Bronchial epithelial cell (primary cell): ENCODE results near the gene HSPA1L. TPM values are rescaled to one million over a fixed set of nuclear protein-coding genes. Genes with fewer than 3 reads are reported as not detected.
"Not testable (repeated sequence)": the region's sequence is repeated elsewhere in the genome, so short reads cannot be mapped to it uniquely, and the experiment has no call there.

ENCODE experiments used
- DNase-seq: peaks from one replicate; pipeline ENCODE4 v3.0.0-alpha.2; 2010; ENCODE audit warnings: low read depth
- FAIRE-seq: peaks from 2 replicates; lab custom pipeline; 2011; peaks lifted over from hg19 to GRCh38; lab: Jason Lieb, UNC
- H3K27me3 ChIP-seq: 2 replicates; pipeline ENCODE4 v1.5.1; 2011; ENCODE audit warnings: low read length; ENCODE audit not compliant: control insufficient read depth, insufficient read depth
- H3K36me3 ChIP-seq: 2 replicates; pipeline ENCODE4 v1.5.1; 2011; ENCODE audit warnings: low read length; ENCODE audit not compliant: control insufficient read depth, insufficient read depth
- H3K4me3 ChIP-seq: 2 replicates; pipeline ENCODE4 v1.5.1; 2011; ENCODE audit warnings: mild to moderate bottlenecking, low read depth, low read length, control low read depth
- CTCF ChIP-seq: IDR thresholded peaks from 2 replicates; pipeline ENCODE4 v1.5.1; 2011; ENCODE audit warnings: mild to moderate bottlenecking, moderate library complexity, low read length, control low read depth, inconsistent platforms; ENCODE audit not compliant: insufficient read depth, severe bottlenecking
- total RNA-seq: library from RNA; depleted of rRNA; stranded (reverse); fragments of >200 nt; gene quantifications from 2 replicates; pipeline ENCODE4 v1.2.1, GENCODE V29; 2014

Gene HSPA1L
- total RNA-seq, 1 donor from 2014 or later = 0.53 TPM

- DNase-seq = peak; percentile 78
- TF ChIP-seq CTCF = no peak
- no peak for FAIRE-seq
- H3K27me3 ChIP-seq = no peaks in the 10 kb centered on the region
- H3K4me3 ChIP-seq = peak overlapping the region; percentile 41
- H3K36me3 ChIP-seq = no peaks in the 10 kb centered on the region
Measured at GRCh38 chr6:31822036-31822821, 7.1 kb upstream of the HSPA1L start.

GRCh38 chr6:31821301-31822035 is 6.4 kb upstream of the HSPA1L start:
- DNase-seq (no peak), FAIRE-seq (no peak)
- no peaks in the 10 kb centered on the region for H3K36me3 ChIP-seq

GRCh38 chr6:31820399-31820798 is 5.3 kb upstream of the HSPA1L start:
- not testable (repeated sequence) for H3K36me3 ChIP-seq, DNase-seq, H3K27me3 ChIP-seq, FAIRE-seq, H3K4me3 ChIP-seq

More at GRCh38 chr6:31821301-31822035, 6.4 kb upstream of the HSPA1L start:
- Histone ChIP-seq H3K27me3 (no peaks in the 10 kb centered on the region), H3K4me3 (peak overlapping the region; percentile 41)
- TF ChIP-seq CTCF = no peak

GRCh38 chr6:31819871-31820299 is 4.8 kb upstream of the HSPA1L start:
- FAIRE-seq (no peak), DNase-seq (no peak)
- Histone ChIP-seq H3K36me3 (no peaks in the 10 kb centered on the region), H3K27me3 (no peaks in the 10 kb centered on the region), H3K4me3 (no peak overlapping the region)
- no peak for TF ChIP-seq CTCF

- not testable (repeated sequence) for H3K27me3 ChIP-seq, H3K36me3 ChIP-seq, FAIRE-seq, DNase-seq
- peak overlapping the region; percentile 45 for H3K4me3 ChIP-seq
Measured at GRCh38 chr6:31817929-31818511, 2.9 kb upstream of the HSPA1L start.

- H3K4me3 ChIP-seq = peak overlapping the region; percentile 45
- not testable (repeated sequence) for FAIRE-seq, H3K27me3 ChIP-seq, DNase-seq, H3K36me3 ChIP-seq
Measured at GRCh38 chr6:31817133-31817928, 2.2 kb upstream of the HSPA1L start.

- TF ChIP-seq CTCF = no peak
- Histone ChIP-seq H3K27me3 (no peaks in the 10 kb centered on the region), H3K36me3 (no peaks in the 10 kb centered on the region), H3K4me3 (peak overlapping the region; percentile 51)
- no peak for FAIRE-seq
- DNase-seq = peak; percentile 98
Measured at GRCh38 chr6:31814677-31815024, 432 bp downstream of the HSPA1L start.
